HG02642 (cell line): ENCODE data around the gene FOXO6.
"Not testable (repeated sequence)": the region's sequence is repeated elsewhere in the genome, so short reads cannot be mapped to it uniquely, and the experiment has no call there.

Source experiments
- ATAC-seq: cut with Tn5 transposase; IDR thresholded peaks from one replicate; pipeline ENCODE4 v1.9.1; 2021; ENCODE audit warnings: mild to moderate bottlenecking; ENCODE audit not compliant: unreplicated experiment, poor library complexity

FOXO6 gene

GRCh38 chr1:41328780-41329640, 32.2 kb upstream of the FOXO6 start:
- ATAC-seq, result no peak

- ATAC-seq, result no peak
Observed at GRCh38 chr1:41329662-41330587, 31.3 kb upstream of the FOXO6 start.

- no peak for ATAC-seq
Observed at GRCh38 chr1:41330588-41331545, 30.4 kb upstream of the FOXO6 start.

- ATAC-seq, result no peak
Observed at GRCh38 chr1:41331546-41331917, 29.7 kb upstream of the FOXO6 start.

- not testable (repeated sequence) for ATAC-seq
Observed at GRCh38 chr1:41332161-41332560, 29.1 kb upstream of the FOXO6 start.

- no peak for ATAC-seq
Observed at GRCh38 chr1:41333146-41333784, 28.0 kb upstream of the FOXO6 start.

GRCh38 chr1:41338820-41339219, 22.4 kb upstream of the FOXO6 start:
- no peak for ATAC-seq

GRCh38 chr1:41340655-41341364, 20.4 kb upstream of the FOXO6 start:
- ATAC-seq, result no peak

GRCh38 chr1:41341365-41341683, 19.9 kb upstream of the FOXO6 start:
- no peak for ATAC-seq

- ATAC-seq, result no peak
Observed at GRCh38 chr1:41341772-41342562, 19.3 kb upstream of the FOXO6 start.

- no peak for ATAC-seq
Observed at GRCh38 chr1:41342774-41343355, 18.4 kb upstream of the FOXO6 start.

- ATAC-seq, result no peak
Observed at GRCh38 chr1:41343790-41344699, 17.2 kb upstream of the FOXO6 start.

- no peak for ATAC-seq
Observed at GRCh38 chr1:41344708-41345159, 16.5 kb upstream of the FOXO6 start.

- ATAC-seq, result no peak
Observed at GRCh38 chr1:41345434-41346075, 15.7 kb upstream of the FOXO6 start.

GRCh38 chr1:41347276-41347675, 14.0 kb upstream of the FOXO6 start:
- no peak for ATAC-seq

GRCh38 chr1:41348394-41348793, 12.8 kb upstream of the FOXO6 start:
- ATAC-seq, result no peak
